HG03095 (cell line): ENCODE data around the gene OR2M2.

Source experiments
- ATAC-seq: cut with Tn5 transposase; IDR thresholded peaks from one replicate; pipeline ENCODE4 v1.9.1; 2021; ENCODE audit warnings: moderate library complexity; ENCODE audit not compliant: unreplicated experiment

The OR2M2 gene, protein sequence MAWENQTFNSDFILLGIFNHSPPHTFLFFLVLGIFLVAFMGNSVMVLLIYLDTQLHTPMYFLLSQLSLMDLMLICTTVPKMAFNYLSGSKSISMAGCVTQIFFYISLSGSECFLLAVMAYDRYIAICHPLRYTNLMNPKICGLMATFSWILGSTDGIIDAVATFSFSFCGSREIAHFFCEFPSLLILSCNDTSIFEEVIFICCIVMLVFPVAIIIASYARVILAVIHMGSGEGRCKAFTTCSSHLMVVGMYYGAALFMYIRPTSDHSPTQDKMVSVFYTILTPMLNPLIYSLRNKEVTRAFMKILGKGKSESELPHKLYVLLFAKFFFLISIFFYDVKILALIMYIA

DNA sequence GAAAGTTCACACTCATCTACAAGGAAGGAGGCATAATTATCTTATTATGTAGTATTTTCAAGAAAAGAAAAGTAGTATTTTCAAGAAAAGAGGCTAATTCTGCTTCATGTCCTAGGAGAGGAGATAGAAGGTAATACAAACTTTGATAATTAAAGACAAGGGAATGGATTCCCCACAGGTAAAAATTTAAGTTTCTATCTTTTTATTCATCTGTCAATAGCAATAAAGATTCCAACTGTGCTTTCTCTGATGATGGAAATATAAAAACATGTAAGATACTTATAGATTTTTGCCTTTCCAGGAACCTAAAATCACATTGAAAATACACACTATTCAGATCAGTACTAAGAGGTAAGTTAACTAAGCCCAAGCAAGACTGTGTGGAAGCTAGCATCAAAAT, at the start of gene OR2M2:
Gene OR2M2 (plus strand): TSS at position 301 of the 400 bp plus-strand sequence. CDS start 5,165 bp downstream, outside the sequence.
- ATAC-seq: no peak

DNA sequence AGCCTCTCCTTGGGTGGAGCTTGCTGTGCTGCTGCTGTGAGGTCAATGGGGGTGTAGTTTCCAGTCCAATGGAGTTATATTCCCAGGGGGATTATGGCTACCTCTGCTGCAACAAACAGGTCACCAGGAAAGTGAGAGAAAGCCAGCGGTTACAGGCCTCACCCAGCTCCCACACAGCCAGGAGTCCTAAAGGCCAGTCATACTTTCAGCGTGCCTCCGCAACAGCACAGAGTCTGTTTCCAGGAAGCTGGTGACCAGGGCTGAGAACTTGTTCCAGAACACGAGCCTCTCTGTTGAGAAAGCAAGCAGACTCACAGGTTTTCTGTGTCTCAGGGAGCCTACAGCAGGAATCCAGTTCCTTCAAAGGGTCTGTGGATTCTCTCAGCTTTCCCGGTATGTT, 47.0 kb upstream of the OR2M2 start:
- no peak for ATAC-seq

DNA sequence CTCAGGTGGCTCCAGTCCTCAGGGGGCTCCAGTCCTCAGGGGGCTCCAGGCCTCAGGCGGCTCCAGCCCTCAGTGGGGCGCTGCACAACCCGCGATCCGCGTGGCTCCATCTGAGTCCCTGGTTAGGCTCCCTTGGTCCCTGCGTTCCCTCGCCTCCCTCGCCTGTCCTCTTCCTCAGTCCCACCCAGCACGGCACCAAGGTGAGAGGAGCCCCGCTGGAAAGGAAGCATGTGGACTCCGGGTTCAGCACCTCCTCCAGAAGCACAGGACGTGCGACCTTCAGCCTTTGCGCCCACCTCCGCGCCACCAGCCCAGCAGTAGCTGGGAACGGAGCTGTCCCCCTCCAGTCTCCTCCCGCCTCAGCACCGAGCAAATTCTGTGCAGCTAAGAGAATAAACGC, 37.8 kb upstream of the OR2M2 start:
- no peak for ATAC-seq

DNA sequence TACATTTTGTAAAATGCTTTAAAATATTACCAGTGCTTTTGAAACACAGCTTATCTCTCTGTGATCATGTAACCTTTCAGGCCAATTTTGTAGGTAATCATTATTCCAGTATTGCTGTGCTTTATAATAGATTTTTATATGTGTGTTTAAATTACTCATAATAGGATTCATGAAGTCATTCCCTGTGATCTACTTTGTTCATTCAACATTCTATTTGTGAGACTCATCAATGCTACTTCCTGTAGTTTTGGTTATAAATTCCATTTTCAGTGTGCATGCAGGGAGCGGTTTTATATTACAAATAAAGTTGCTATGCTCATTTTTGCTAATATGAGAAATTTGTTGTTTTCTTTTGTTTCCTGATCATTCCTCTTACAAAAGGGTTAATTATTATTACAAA, 33.8 kb upstream of the OR2M2 start:
- ATAC-seq: no peak

DNA sequence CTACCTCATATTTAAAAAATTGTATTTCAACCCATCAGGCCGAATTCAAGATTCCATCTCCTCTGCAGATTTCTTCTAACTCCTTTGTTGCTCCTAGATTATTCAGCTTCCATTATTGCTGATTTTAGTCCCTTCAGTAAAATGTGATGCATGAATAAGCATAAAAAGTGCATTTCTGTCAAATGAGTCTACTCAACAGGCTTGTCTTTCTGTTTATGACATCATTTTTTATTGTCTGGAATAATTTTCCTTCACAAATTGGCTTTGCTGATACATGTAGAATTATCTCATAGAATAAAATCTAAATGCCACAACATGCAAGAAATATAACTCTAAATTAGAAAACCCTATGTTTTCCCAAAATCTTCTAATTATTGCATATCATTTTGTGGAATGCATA, 31.3 kb upstream of the OR2M2 start:
- ATAC-seq: no peak

DNA sequence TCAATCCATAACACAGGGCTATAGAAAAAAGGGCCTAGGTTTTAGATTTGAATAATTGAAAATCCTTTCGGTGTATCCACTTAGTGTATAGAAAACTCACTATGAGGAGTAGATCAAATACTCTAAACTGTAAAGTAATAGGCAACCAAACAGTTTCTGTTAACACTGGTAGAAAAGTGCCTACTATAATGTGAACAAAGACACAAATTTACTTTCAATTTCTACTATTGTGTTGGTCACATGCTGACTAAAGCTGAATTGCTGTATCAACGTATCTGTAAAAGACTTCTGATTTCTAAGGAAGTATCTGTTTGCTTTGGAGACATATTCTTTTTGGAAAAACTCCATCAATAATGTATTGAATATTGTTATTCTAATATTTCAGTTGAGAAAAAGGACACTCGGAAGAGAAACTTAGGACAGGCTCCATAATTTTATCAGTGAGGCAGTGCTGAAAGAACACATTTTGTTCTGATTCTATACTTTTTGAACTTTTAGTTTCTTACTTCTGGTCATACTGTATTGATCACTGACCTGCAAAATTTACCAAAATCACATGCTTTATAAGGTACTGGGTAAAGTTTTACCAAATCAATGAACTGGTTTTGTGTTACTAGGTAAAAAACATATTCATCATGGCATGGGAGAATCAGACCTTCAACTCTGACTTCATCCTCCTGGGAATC, 30.0 kb upstream of the OR2M2 start, which contains the start of gene OR2M5:
Gene OR2M5 (plus strand): TSS at position 636 of the 686 bp plus-strand sequence. CDS start 0 bp downstream, at position 636.
- ATAC-seq: no peak

DNA sequence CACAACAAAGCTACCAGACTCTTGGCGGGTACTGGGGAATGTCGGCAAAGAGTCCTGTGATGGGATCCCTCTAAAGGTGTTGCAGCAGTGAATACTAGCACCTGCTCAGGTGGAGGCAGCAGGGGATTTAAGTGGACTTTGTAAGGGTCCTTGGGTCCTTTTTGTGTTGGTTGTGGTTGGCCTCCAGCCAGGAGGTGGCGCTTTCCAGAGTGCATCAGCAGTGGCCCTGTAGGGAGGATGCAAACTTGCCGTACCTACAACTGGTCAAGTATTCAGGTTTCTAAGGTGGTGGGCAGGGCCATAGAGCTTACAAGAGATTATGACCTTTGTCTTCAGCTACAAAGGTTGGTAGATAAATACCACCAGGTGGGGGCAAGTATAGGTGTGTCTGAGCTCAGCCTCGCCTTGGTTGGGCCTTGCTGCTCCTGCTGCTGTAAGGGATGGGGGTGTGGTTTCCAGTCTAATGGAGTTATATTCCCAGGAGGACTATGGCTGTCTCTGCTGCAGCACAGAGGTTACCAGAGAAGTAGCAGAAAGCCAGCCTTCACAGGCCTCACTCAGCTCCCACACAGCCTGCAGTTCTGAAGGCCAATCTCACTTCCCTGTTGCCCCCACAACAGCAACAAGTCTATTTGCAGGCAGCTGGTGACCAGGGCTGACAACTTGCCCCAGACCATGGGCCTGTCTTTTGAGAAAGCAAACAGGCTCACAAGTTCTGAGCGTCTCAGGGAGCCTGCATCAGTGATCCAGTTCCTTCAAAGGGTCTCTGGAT, 22.4 kb upstream of the OR2M2 start:
- ATAC-seq: no peak

DNA sequence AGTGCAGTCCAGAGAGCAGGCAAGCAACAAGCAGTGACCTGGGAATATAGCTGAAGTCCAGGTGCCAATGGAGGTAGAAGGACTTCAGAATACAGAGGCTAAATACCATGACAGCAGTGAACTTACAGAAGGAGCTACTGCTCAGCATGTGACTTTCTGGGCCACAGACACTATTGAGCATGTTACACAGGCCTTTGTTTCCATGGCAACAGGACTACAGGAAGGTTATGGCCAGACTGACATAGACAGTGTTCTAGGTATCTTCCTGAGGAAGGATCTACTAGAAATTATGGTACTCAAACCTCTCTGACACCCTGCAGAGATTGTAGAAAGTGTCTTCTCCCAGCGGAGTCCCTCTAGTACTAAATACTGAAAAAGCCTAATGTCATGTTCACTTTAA, 18.7 kb upstream of the OR2M2 start:
- no peak for ATAC-seq

DNA sequence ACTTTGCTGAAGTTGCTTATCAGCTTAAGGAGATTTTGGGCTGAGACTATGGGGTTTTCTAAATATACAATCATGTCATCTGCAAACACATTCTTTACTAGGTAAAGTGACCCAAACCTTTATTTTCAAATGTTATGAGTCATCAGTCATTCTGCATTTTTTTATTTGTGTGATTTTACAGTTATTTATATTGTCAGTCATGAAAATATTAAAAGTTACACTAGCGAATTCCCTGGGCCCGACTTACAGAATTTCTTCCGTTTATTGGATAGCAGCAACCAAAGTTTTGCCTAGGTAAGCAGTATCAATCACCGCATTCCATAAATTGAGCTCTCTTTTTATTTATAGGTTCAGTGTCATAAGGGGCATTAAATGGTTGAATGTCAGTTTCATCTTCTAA, 15.9 kb upstream of the OR2M2 start:
- no peak for ATAC-seq

DNA sequence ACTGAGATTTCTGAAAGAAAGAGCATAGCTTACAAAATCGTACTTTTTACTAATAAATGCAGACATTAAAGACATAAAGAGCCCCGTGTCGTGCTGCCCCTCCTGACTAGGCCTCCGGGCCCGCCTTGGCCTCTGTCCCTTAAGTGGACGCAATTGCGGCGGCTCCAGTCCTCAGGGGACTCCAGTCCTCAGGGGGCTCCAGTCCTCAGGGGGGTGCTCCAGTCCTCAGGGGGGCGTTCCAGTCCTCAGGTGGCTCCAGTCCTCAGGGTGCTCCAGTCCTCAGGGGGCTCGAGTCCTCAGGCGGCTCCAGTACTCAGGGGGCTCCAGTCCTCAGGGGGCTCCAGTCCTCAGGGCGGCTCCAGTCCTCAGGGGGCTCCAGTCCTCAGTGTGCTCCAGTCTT, 10.6 kb upstream of the OR2M2 start:
- no peak for ATAC-seq

DNA sequence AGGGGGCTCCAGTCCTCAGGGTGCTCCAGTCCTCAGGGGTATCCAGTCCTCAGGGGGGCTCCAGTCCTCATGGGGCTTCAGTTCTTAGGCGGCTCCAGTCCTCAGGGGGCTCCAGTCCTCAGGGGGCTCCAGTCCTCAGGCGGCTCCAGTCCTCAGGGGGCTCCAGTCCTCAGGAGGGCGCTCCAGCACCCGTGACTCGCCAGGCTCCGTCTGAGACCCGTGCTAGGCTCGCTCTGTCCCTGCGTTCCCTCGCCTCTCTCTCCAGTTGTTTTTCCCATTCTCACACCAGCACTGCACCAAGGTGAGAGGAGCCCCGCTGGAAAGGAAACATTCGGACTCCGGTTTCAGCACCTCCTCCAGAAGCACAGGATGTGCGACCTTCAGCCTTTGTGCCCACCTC, 9.4 kb upstream of the OR2M2 start:
- no peak for ATAC-seq

DNA sequence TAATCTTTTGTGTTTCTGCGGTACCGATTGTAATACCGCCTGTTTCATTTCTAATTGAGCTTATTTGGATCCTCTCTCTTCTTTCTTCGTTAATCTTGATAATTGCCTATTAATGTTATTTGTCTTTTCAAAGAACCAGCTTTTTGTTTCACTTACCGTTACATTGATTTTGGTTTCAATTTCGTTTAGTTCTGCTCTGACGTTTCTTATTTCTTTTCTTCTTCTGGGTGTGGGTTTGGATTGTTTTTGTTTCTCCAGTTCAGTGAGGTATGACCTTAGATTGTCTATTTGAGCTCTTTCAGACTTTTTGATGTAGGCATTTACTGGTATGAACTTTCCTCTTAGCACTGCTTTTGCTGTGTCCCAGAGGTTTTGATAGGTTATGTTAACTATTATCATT, 9.4 kb downstream of the OR2M2 start:
- ATAC-seq: no peak

DNA sequence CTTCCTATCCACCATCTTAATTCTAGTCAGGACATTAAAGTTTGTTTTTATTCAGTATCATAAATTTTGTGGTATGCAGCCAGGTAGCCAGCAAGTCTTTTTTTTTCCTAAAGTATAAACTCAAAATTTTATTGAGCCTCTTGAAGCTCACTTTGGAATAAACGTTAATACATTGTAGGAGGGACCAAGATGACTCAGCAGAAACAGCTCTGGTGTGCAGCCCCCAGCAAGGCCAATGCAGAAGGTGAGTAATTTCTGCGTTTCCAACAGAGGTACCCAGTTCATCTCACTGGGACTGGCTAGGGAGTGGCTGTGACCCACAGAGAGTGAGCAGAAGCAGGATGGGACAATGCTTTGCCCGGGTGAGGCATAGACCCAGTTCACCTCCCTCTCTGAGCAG, 12.7 kb downstream of the OR2M2 start:
- ATAC-seq: no peak

DNA sequence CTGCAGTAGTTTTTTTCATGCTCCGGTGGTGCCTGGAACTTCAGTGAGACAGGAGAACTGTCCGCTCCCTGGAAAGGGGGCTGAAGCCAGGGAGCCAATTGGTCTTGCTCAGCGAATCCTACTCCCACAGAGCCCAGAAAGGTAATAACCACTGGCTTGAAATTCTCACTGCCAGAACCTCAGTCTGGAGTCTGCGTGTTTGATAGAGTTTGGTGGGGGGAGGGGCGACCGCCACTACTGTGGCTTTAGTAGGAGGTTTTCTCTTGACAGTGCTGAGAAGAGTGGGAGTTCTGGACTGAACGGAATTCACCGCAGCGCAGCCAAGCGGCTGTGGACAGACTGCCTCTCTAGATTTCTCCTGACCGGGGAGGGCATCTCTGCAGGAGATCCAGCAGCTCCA, 14.4 kb downstream of the OR2M2 start:
- ATAC-seq: no peak

DNA sequence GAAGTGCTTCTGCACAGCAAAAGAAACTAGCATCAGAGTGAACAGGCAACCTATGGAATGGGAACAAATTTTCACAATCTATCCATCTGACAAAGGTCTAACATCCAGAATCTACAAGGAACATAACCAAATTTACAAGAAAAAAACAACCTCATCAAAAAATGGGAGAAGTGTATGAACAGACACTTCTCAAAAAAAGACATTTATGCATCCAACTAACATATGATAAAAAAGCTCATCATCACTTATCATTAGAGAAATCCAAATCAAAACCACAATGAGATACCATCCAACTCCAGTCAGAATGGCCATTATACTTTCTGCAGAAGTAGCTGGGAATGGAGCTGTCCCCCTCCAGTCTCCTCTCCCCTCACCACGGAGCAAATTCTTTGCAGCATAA, 19.5 kb downstream of the OR2M2 start:
- ATAC-seq: no peak

DNA sequence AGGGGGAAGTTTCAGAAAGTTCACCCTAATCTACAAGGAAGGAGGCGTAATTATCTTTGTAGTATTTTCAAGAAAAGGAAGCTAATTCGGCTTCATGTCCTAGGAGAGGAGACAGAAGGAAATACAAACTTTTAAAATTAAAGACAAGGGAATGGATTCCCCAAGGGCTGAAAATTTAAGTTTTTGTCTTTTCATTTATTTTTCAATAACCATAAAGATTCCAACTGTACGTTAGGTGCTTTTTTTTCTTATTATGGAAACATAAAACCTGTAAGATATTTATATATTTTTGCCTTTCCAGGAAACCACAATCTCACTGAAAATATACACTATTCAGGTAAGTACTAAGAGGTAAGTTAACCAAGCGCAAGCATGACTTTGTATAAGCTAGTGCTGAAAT, 22.3 kb downstream of the OR2M2 start, which contains the start of gene OR2M3:
Gene OR2M3 (plus strand): TSS at position 301 of the 400 bp plus-strand sequence. CDS start 5,803 bp downstream, outside the sequence.
- no peak for ATAC-seq

DNA sequence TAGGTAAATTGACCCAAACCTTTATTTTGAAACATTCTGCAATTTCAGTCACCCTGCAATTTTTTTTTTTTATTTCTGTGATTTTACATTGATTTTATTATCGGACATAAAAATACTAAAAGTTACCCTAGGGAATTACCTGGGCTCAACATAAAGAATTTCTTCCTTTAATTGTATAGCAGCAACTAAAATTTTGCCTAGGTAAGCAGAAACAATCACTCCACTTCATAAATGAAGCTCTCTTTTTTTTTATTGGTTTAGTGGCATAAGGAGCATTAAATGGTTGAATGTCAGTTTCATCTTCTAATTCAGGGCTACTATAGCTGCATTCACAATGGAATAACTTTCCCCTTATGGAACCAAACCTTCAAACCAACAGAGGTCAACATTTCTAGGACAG, 41.3 kb downstream of the OR2M2 start:
- ATAC-seq: no peak

DNA sequence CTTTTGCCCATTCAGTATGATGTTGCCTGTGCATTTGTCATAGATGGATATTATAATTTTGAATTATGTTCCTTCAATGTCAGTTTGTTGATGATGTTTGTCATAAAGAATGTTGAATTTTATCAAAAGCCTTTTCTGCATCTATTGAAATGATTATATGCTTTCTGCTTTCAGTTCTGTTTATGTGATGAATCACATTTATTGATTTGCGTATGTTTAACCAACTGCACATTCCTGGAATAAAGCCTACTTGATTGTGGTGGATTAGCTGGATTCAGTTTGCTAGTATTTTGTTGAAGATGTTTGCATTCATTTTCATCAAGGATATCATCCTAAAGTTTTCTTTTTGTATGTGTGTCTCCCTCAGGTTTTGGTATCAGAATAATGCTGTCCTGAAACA, 50.9 kb downstream of the OR2M2 start:
- ATAC-seq: no peak

DNA sequence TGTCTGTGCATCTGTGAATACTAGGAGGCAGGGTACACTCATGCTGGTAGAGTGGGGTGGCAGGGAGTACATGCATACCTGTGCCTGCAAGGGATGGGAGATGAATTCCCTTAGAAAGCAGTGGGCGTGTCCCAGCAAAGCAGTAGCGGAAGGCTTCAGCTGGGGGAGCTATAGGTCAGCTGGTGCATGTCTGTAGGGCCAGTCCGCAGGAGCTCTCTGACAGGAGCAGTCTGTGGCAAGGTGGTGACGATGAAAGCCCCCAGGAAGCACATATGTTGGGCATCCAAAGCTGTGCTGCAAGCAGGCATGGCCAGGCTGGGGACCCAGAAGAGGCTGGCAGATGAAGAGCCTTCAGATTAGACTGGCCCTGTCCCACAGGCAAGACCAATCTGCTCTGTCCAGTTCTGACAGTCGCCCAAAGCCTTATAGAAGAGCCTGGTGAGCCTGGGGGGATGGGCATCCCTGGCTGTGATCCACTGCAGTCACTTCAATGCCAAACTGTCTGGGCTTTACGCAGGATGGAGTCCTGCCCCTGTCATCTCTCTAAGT, 54.8 kb downstream of the OR2M2 start:
- no peak for ATAC-seq
